Measurements from ENCODE around the gene AMOTL2. TPM values are rescaled to one million over a fixed set of nuclear protein-coding genes. Genes with fewer than 3 reads are reported as not detected.

AMOTL2 gene
- total and polyA plus RNA-seq, 2 donors (not counting 3 experiments of a cell fraction or from before 2014, with no cell fraction given): 130 to 145 TPM

- DNase-seq (ENCODE audit: low read depth, low spot score) (no peak), FAIRE-seq (no peak)
- BruUV-seq (replicated peaks): no TSS peak
- TF ChIP-seq GATA2 (IDR thresholded peaks at IDR 0.05; ENCODE audit: insufficient read depth, insufficient read length, low read depth, low read length) (no peak), EZH2 (IDR thresholded peaks at IDR 0.05; ENCODE audit: borderline replicate concordance, low read depth, low read length, severe bottlenecking) (no peak), FOS (IDR thresholded peaks at IDR 0.05; ENCODE audit: borderline replicate concordance, insufficient read depth, low read length) (no peak), MYC (IDR thresholded peaks at IDR 0.05; ENCODE audit: low read depth, low read length) (no peak), MAX (IDR thresholded peaks at IDR 0.05; ENCODE audit: insufficient read depth, insufficient read length) (no peak), POLR2AphosphoS5 (IDR thresholded peaks at IDR 0.05; ENCODE audit: insufficient read depth, low read depth, low read length) (no peak), JUN (IDR thresholded peaks at IDR 0.05; ENCODE audit: borderline replicate concordance, insufficient read depth, insufficient read length, low read depth) (no peak), CTCF (IDR thresholded peaks at IDR 0.05; ENCODE audit: extremely low read depth in 1 of 2, insufficient read depth in 1 of 2, low read depth in 1 of 2, low read length in 2 of 2) (no peak), POLR2A (IDR thresholded peaks at IDR 0.05; ENCODE audit: low read depth, low read length) (no peak)
- intact Hi-C loops (cut with micrococcal nuclease) (no loop called here), dilution Hi-C loops (cut with MboI; ENCODE audit: extremely low pct_ligation_motif_present, low sequenced_read_pairs) (no loop called here)
- Histone ChIP-seq H4K20me1 (replicated peaks; ENCODE audit: control insufficient read depth, extremely low read depth, insufficient read depth, low read length) (no peaks in the 10 kb centered on the region), H3K79me2 (ENCODE audit: control insufficient read depth, insufficient read depth, low read length) (no peaks in the 10 kb centered on the region), H3K9me3 (replicated peaks; ENCODE audit: control insufficient read depth, insufficient read depth, low read length) (no peaks in the 10 kb centered on the region), H3K27me3 (ENCODE audit: control insufficient read depth in 2 of 2, insufficient read depth in 2 of 2, low read length in 2 of 2) (peaks cover 53 to 57% of the 10 kb centered on the region in 2 experiments), H3K4me3 (replicated peaks in 1 of 3; ENCODE audit: insufficient read depth in 1 of 3, low read depth in 1 of 3, low read length in 3 of 3) (no peak overlapping the region), H3K27ac (ENCODE audit: insufficient read depth, low read depth, low read length) (no peak overlapping the region), H2AFZ (ENCODE audit: low read depth, low read length) (no peak overlapping the region), H3K4me2 (ENCODE audit: insufficient read depth, low read length) (no peak overlapping the region), H3K36me3 (ENCODE audit: control insufficient read depth in 2 of 2, extremely low read depth in 1 of 2, insufficient read depth in 2 of 2, low read length in 2 of 2) (no peaks in the 10 kb centered on the region), H3K9ac (replicated peaks; ENCODE audit: extremely low read depth, insufficient read depth, low read length) (no peak overlapping the region), H3K4me1 (ENCODE audit: control insufficient read depth, extremely low read depth, insufficient read depth, low read length) (no peaks in the 10 kb centered on the region), H3K9me1 (replicated peaks; ENCODE audit: control insufficient read depth, extremely low read depth, insufficient read depth, low read length) (no peaks in the 10 kb centered on the region)
- CTCF ChIA-PET: no interaction called here
- POLR2A ChIA-PET: no interaction called here
These were observed 34.8 kb upstream of the AMOTL2 start for GRCh38 chr3:134409041-134409440.

Data from endothelial cell of umbilical vein (primary cell).